PFSK-1 (cell line): ENCODE results near the gene XIRP2.

Experiments
- POLR2AphosphoS5 ChIP-seq: IDR thresholded peaks from 2 replicates; pipeline ENCODE4 v1.6.1; 2012; ENCODE audit warnings: low read depth, mild to moderate bottlenecking, control low read depth, low read length, moderate library complexity
- TAF1 ChIP-seq: IDR thresholded peaks from 2 replicates; pipeline ENCODE4 v1.6.1; 2012; ENCODE audit warnings: low read length, control low read depth, borderline replicate concordance; ENCODE audit not compliant: insufficient read depth

DNA sequence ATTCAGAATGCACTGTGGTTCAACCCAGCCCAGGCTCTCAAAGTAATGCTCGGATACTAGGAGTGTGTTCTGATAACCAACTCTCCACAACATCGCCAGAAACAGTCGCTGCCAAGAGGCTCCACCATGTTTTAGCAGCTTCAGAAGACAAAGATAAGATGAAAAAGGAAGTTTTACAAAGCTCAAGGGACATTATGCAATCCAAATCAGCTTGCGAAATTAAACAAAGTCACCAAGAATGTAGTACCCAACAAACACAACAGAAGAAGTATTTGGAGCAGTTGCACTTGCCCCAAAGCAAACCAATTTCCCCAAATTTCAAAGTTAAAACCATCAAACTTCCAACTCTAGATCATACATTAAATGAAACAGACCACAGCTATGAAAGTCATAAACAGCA, 360.9 kb downstream of the XIRP2 start:
- no peak for TF ChIP-seq POLR2AphosphoS5
- no peak for TF ChIP-seq TAF1
